ENCODE measurements around the gene HIVEP3.

HIVEP3 gene

GRCh38 chr1:41650028-41650880 lies 268.5 kb downstream of the HIVEP3 start:
- Histone ChIP-seq H3K36me3 (ENCODE audit: insufficient read depth, low read length) (peaks cover 64% of the 10 kb centered on the region), H4K20me1 (ENCODE audit: insufficient read depth, low read length) (peaks cover 76% of the 10 kb centered on the region), H3K9me3 (ENCODE audit: insufficient read depth, low read length, severe bottlenecking) (no peaks in the 10 kb centered on the region), H3K4me3 (ENCODE audit: low read depth in 1 of 2, low read length in 2 of 2) (no peak overlapping the region), H3K27ac (ENCODE audit: low read length) (peak overlapping the region; percentile 77), H3K9ac (ENCODE audit: low read depth, low read length) (peak overlapping the region; percentile 34), H3K27me3 (ENCODE audit: insufficient read depth, low read length, poor library complexity) (no peaks in the 10 kb centered on the region), H3K79me2 (ENCODE audit: insufficient read depth, low read length) (peaks cover 100% of the 10 kb centered on the region), H2AFZ (ENCODE audit: low read depth, low read length) (no peak overlapping the region), H3K4me1 (ENCODE audit: insufficient read depth, low read length) (peaks cover 88% of the 10 kb centered on the region), H3K4me2 (ENCODE audit: insufficient read depth, low read length) (peak overlapping the region; percentile 19; the same call in 1 of the 2 replicates)
- TF ChIP-seq CTCF (IDR thresholded peaks at IDR 0.05; ENCODE audit: borderline replicate concordance, extremely low read depth, low read length, poor library complexity, severe bottlenecking), result no peak
- no peak for TF ChIP-seq EZH2 (IDR thresholded peaks at IDR 0.05; ENCODE audit: borderline replicate concordance, low read depth, low read length, severe bottlenecking)
- ATAC-seq (ENCODE audit: insufficient read depth, low read depth), result peak; percentile 50
- DNase-seq, result peak; percentile 72

- Histone ChIP-seq H3K4me3 (ENCODE audit: low read depth in 1 of 2, low read length in 2 of 2) (no peak overlapping the region), H3K27ac (ENCODE audit: low read length) (peak overlapping the region; percentile 77), H3K4me2 (ENCODE audit: insufficient read depth, low read length) (0 out of 2 replicates have a peak overlapping the region, but pooled peaks have one; percentile 19), H3K4me1 (ENCODE audit: insufficient read depth, low read length) (peaks cover 83% of the 10 kb centered on the region), H3K9me3 (ENCODE audit: insufficient read depth, low read length, severe bottlenecking) (no peaks in the 10 kb centered on the region), H3K27me3 (ENCODE audit: insufficient read depth, low read length, poor library complexity) (no peaks in the 10 kb centered on the region), H4K20me1 (ENCODE audit: insufficient read depth, low read length) (peaks cover 76% of the 10 kb centered on the region), H3K9ac (ENCODE audit: low read depth, low read length) (no peak overlapping the region), H3K36me3 (ENCODE audit: insufficient read depth, low read length) (peaks cover 61% of the 10 kb centered on the region), H2AFZ (ENCODE audit: low read depth, low read length) (no peak overlapping the region), H3K79me2 (ENCODE audit: insufficient read depth, low read length) (peaks cover 100% of the 10 kb centered on the region)
- TF ChIP-seq CTCF (IDR thresholded peaks at IDR 0.05; ENCODE audit: borderline replicate concordance, extremely low read depth, low read length, poor library complexity, severe bottlenecking) (no peak), EZH2 (IDR thresholded peaks at IDR 0.05; ENCODE audit: borderline replicate concordance, low read depth, low read length, severe bottlenecking) (no peak)
- DNase-seq, result no peak
- ATAC-seq (ENCODE audit: insufficient read depth, low read depth), result no peak
Observed at GRCh38 chr1:41649396-41650027, 269.2 kb downstream of the HIVEP3 start.

DNA sequence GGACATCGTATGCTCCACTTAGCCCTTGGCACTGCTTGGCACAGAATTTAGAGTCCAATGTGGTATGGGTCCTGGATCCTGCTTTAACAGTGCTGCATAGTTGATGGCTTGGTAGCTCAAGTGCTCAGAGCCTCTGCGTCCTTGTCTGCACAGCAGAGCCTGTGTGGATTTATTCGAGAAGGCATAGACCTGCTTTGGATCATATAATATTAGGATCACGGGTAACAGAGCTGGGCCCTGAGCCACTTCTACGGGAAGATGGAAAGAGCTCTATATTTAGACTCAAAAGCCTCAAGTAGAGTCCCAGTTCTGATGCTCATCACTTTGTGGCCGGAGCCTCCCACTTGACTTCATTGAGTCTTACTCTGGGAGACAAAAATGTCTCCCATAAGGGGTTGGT lies 269.9 kb downstream of the HIVEP3 start:
- Histone ChIP-seq H3K4me3 (ENCODE audit: low read depth in 1 of 2, low read length in 2 of 2) (no peak overlapping the region), H3K9ac (ENCODE audit: low read depth, low read length) (no peak overlapping the region)
- ATAC-seq (ENCODE audit: insufficient read depth, low read depth), result no peak

More for the DNA sequence above, 269.9 kb downstream of the HIVEP3 start:
- Histone ChIP-seq H3K36me3 (ENCODE audit: insufficient read depth, low read length) (peaks cover 61% of the 10 kb centered on the region), H3K4me1 (ENCODE audit: insufficient read depth, low read length) (peaks cover 76% of the 10 kb centered on the region), H3K4me2 (ENCODE audit: insufficient read depth, low read length) (no peak overlapping the region), H3K79me2 (ENCODE audit: insufficient read depth, low read length) (peaks cover 100% of the 10 kb centered on the region), H3K27ac (ENCODE audit: low read length) (peak overlapping the region; percentile 77), H3K27me3 (ENCODE audit: insufficient read depth, low read length, poor library complexity) (no peaks in the 10 kb centered on the region), H2AFZ (ENCODE audit: low read depth, low read length) (no peak overlapping the region), H4K20me1 (ENCODE audit: insufficient read depth, low read length) (peaks cover 81% of the 10 kb centered on the region), H3K9me3 (ENCODE audit: insufficient read depth, low read length, severe bottlenecking) (no peaks in the 10 kb centered on the region)
- no peak for DNase-seq
- TF ChIP-seq CTCF (IDR thresholded peaks at IDR 0.05; ENCODE audit: borderline replicate concordance, extremely low read depth, low read length, poor library complexity, severe bottlenecking), result no peak
- no peak for TF ChIP-seq EZH2 (IDR thresholded peaks at IDR 0.05; ENCODE audit: borderline replicate concordance, low read depth, low read length, severe bottlenecking)

All from DND-41 (cell line).